K562 (cell line): ENCODE data around the gene SH3TC1.

Experiments used
- TRIM24 ChIP-seq, 2 experiments: fragments of 450-650 bp; IDR thresholded peaks; 2 replicates each; pipeline ENCODE4 v1.6.1; 2016
- ZNF12 ChIP-seq: sonication (generic); formaldehyde crosslinking; IDR thresholded peaks from 2 replicates; pipeline ENCODE4 v1.4.0; 2020; ENCODE audit warnings: mild to moderate bottlenecking, missing genetic modification reagents

DNA sequence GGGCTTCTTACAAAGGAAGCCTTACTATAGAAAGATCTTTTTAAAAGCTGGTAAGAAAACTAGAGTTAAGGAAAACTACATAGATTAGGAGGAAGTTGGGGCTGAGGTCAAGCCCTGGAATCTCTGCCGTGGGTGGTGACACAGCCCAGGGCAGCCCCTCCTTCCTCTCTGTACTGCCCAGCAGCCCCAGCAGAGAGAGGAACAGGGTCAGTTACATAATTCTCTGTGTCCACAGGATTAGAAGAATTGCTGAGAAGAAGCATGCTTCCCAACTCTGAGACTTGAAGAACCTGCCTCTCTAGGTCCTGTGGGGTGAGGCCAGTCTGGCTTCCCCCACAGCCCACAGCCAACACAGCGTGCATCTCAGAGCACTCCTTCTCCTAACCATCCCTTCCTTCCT lies 31.3 kb upstream of the SH3TC1 start:
- no peak for TF ChIP-seq TRIM24 (IDR thresholded peaks at IDR 0.05)
- TF ChIP-seq ZNF12: no peak
